ENCODE measurements around the gene TMEM53.

Gene TMEM53

GRCh38 chr1:44643721-44644334, 30.5 kb downstream of the TMEM53 start:
- no peak for DNase-seq (ENCODE audit: low read depth)
- no peak overlapping the region for H3K4me3 ChIP-seq (replicated peaks; ENCODE audit: low read depth, low read length)
- TF ChIP-seq CTCF (IDR thresholded peaks at IDR 0.05; ENCODE audit: low read length, missing control alignments), result no peak

- no peak for TF ChIP-seq CTCF (IDR thresholded peaks at IDR 0.05; ENCODE audit: low read length, missing control alignments)
- H3K4me3 ChIP-seq (replicated peaks; ENCODE audit: low read depth, low read length), result no peak overlapping the region
- DNase-seq (ENCODE audit: low read depth), result no peak
Measured at GRCh38 chr1:44642925-44643324, 31.4 kb downstream of the TMEM53 start.

- no peak for TF ChIP-seq CTCF (IDR thresholded peaks at IDR 0.05; ENCODE audit: low read length, missing control alignments)
- no peak overlapping the region for H3K4me3 ChIP-seq (replicated peaks; ENCODE audit: low read depth, low read length)
- DNase-seq (ENCODE audit: low read depth), result no peak
Measured at GRCh38 chr1:44642255-44642654, 32.0 kb downstream of the TMEM53 start.

- TF ChIP-seq CTCF (IDR thresholded peaks at IDR 0.05; ENCODE audit: low read length, missing control alignments), result no peak
- H3K4me3 ChIP-seq (replicated peaks; ENCODE audit: low read depth, low read length), result no peak overlapping the region
- no peak for DNase-seq (ENCODE audit: low read depth)
Measured at GRCh38 chr1:44641126-44642102, 32.9 kb downstream of the TMEM53 start.

- TF ChIP-seq CTCF (IDR thresholded peaks at IDR 0.05; ENCODE audit: low read length, missing control alignments), result no peak
- DNase-seq (ENCODE audit: low read depth), result no peak
Measured at GRCh38 chr1:44640200-44640853, 34.0 kb downstream of the TMEM53 start.

GRCh38 chr1:44637702-44638411, 36.4 kb downstream of the TMEM53 start:
- TF ChIP-seq CTCF (IDR thresholded peaks at IDR 0.05; ENCODE audit: low read length, missing control alignments), result no peak
- no peak for DNase-seq (ENCODE audit: low read depth)
- no peak overlapping the region for H3K4me3 ChIP-seq (replicated peaks; ENCODE audit: low read depth, low read length)

More at GRCh38 chr1:44640200-44640853, 34.0 kb downstream of the TMEM53 start:
- H3K4me3 ChIP-seq (replicated peaks; ENCODE audit: low read depth, low read length), result no peak overlapping the region

Measured in fibroblast of pulmonary artery (primary cell).